SK-N-SH (cell line): ENCODE results near the gene SHROOM4. TPM values are rescaled to one million over a fixed set of nuclear protein-coding genes. Genes with fewer than 3 reads are reported as not detected.

ENCODE experiments used
- CTCF ChIA-PET: fragments of 300-600, 350-600 bp; formaldehyde crosslinking; extraction: SDS; loops from one replicate; lab custom pipeline; 2021; lab: Yijun Ruan, JAX
- POLR2A ChIA-PET: fragments of 350-600 bp; sonication (Branson Sonifier 250); formaldehyde crosslinking; extraction: SDS; loops from one replicate; lab custom pipeline; 2020; ENCODE audit warnings: antibody characterized with exemption, inconsistent platforms; lab: Yijun Ruan, JAX
- DNase-seq: peaks from one replicate; pipeline ENCODE4 v3.0.0; 2012
- H2AFZ ChIP-seq: fragments of 200-600 bp; sonication (generic); 2 replicates; pipeline ENCODE4 v1.8.1; 2016; ENCODE audit warnings: antibody characterized with exemption, mild to moderate bottlenecking, low read depth
- H3F3A ChIP-seq: fragments of 200-600 bp; sonication (generic); replicated peaks from 2 replicates; pipeline ENCODE3; 2016; ENCODE audit warnings: antibody characterized with exemption, mild to moderate bottlenecking; ENCODE audit not compliant: insufficient read depth
- H3K27ac ChIP-seq, 2 experiments: fragments of 200-500 bp in 1 of 2; fragments of 200-600 bp in 1 of 2; sonication (Bioruptor generic) in 1 of 2; sonication (generic), shearing (Covaris generic) in 1 of 2; 2 replicates each; pipeline versions ENCODE4 v1.5.1 to v1.6.1; 2014 to 2016; ENCODE audit warnings: low read depth in 2 of 2, inconsistent platforms in 1 of 2, low read length in 1 of 2, mild to moderate bottlenecking in 1 of 2, mixed read lengths in 1 of 2
- H3K27me3 ChIP-seq: fragments of 200-600 bp; sonication (generic), shearing (Covaris generic); 2 replicates; pipeline ENCODE4 v1.6.1; 2016; ENCODE audit warnings: mixed run types; ENCODE audit not compliant: insufficient read depth
- H3K36me3 ChIP-seq, 2 experiments: fragments of 200-500 bp in 1 of 2; fragments of 200-600 bp in 1 of 2; sonication (Bioruptor generic) in 1 of 2; sonication (generic) in 1 of 2; replicated peaks in 1 of 2; 2 replicates each; pipeline versions ENCODE3 to v1.5.1; 2014 to 2016; ENCODE audit warnings: low read length in 1 of 2, mild to moderate bottlenecking in 1 of 2; ENCODE audit not compliant: insufficient read depth in 2 of 2, control insufficient read depth in 1 of 2
- H3K4me1 ChIP-seq, 2 experiments: fragments of 200-500 bp in 1 of 2; fragments of 200-600 bp in 1 of 2; sonication (Bioruptor generic) in 1 of 2; sonication (generic), shearing (Covaris generic) in 1 of 2; 2 replicates each; pipeline versions ENCODE4 v1.5.1 to v1.6.1; 2014 to 2016; ENCODE audit warnings: low read depth in 1 of 2, low read length in 1 of 2, mixed run types in 1 of 2; ENCODE audit not compliant: insufficient read depth in 2 of 2, control insufficient read depth in 1 of 2
- H3K4me2 ChIP-seq: fragments of 200-600 bp; sonication (generic), shearing (Covaris generic); 2 replicates; pipeline ENCODE4 v1.6.1; 2017; ENCODE audit warnings: mixed run types
- H3K4me3 ChIP-seq, 2 experiments: fragments of 200-500 bp in 1 of 2; fragments of 200-600 bp in 1 of 2; sonication (Bioruptor generic) in 1 of 2; sonication (generic), shearing (Covaris generic) in 1 of 2; 2 replicates each; pipeline versions ENCODE4 v1.5.1 to v1.8.1; 2014 to 2016; ENCODE audit warnings: low read depth in 2 of 2, inconsistent platforms in 1 of 2, low read length in 1 of 2, mild to moderate bottlenecking in 1 of 2, mixed read lengths in 1 of 2, moderate library complexity in 1 of 2
- H3K79me2 ChIP-seq: fragments of 200-600 bp; sonication (generic); 2 replicates; pipeline ENCODE4 v1.8.1; 2017; ENCODE audit warnings: mild to moderate bottlenecking; ENCODE audit not compliant: insufficient read depth
- H3K9ac ChIP-seq: fragments of 200-600 bp; sonication (generic); 2 replicates; pipeline ENCODE4 v1.6.1; 2017; ENCODE audit warnings: mixed run types
- H3K9me2 ChIP-seq: fragments of 200-600 bp; sonication (generic); 2 replicates; pipeline ENCODE4 v1.6.1; 2017; ENCODE audit warnings: mixed run types
- H3K9me3 ChIP-seq: fragments of 200-600 bp; sonication (generic); 2 replicates; pipeline ENCODE4 v1.6.1; 2017; ENCODE audit warnings: mixed run types, mild to moderate bottlenecking, moderate library complexity
- H4K20me1 ChIP-seq: fragments of 200-600 bp; sonication (generic); 2 replicates; pipeline ENCODE4 v1.6.1; 2017; ENCODE audit warnings: mild to moderate bottlenecking, mixed run types; ENCODE audit not compliant: insufficient read depth
- CHD2 ChIP-seq: fragments of 150-350 bp; IDR thresholded peaks from 2 replicates; pipeline ENCODE4 v1.6.1; 2018; ENCODE audit warnings: low read length; ENCODE audit not compliant: partially characterized antibody
- CTCF ChIP-seq: fragments of 200-600 bp; sonication (generic); IDR thresholded peaks from 2 replicates; pipeline ENCODE4 v1.6.1; 2017; ENCODE audit warnings: antibody characterized with exemption, mild to moderate bottlenecking, moderate library complexity
- EZH2phosphoT487 ChIP-seq: fragments of 200-600 bp; sonication (generic); IDR thresholded peaks from 2 replicates; pipeline ENCODE4 v1.6.1; 2017; ENCODE audit warnings: low read depth, mixed run types, mild to moderate bottlenecking, antibody characterized with exemption, moderate library complexity, borderline replicate concordance
- FOSL2 ChIP-seq: IDR thresholded peaks from 2 replicates; pipeline ENCODE4 v1.4.0; 2012; ENCODE audit warnings: low read depth, mild to moderate bottlenecking, moderate library complexity, borderline replicate concordance
- JUND ChIP-seq: IDR thresholded peaks from 2 replicates; pipeline ENCODE4 v1.4.0; 2012
- MXI1 ChIP-seq: IDR thresholded peaks from 2 replicates; pipeline ENCODE4 v1.6.1; 2012; ENCODE audit warnings: mild to moderate bottlenecking, low read depth, low read length, improper control_type of control experiment
- PBX3 ChIP-seq: IDR thresholded peaks from 2 replicates; pipeline ENCODE4; 2012
- RAD21 ChIP-seq: IDR thresholded peaks from 2 replicates; pipeline ENCODE4 v1.6.1; 2012; ENCODE audit warnings: mild to moderate bottlenecking, low read length
- RCOR1 ChIP-seq: fragments of 150-350 bp; IDR thresholded peaks from 2 replicates; pipeline ENCODE4 v1.6.1; 2017; ENCODE audit warnings: antibody characterized with exemption, low read length
- REST ChIP-seq: IDR thresholded peaks from 2 replicates; pipeline ENCODE4 v1.6.1; 2012; ENCODE audit warnings: mild to moderate bottlenecking, low read depth, low read length, moderate library complexity
- RFX5 ChIP-seq: IDR thresholded peaks from 2 replicates; pipeline ENCODE4 v1.6.1; 2012; ENCODE audit warnings: mild to moderate bottlenecking, improper control_type of control experiment, low read length
- RXRA ChIP-seq: IDR thresholded peaks from 2 replicates; pipeline ENCODE4 v1.4.0; 2012; ENCODE audit warnings: low read depth, mild to moderate bottlenecking, borderline replicate concordance
- SMC3 ChIP-seq: IDR thresholded peaks from 2 replicates; pipeline ENCODE4 v1.6.1; 2012; ENCODE audit warnings: low read depth, low read length, improper control_type of control experiment
- TAF1 ChIP-seq: IDR thresholded peaks from 2 replicates; pipeline ENCODE4 v1.6.1; 2012; ENCODE audit warnings: low read depth, mild to moderate bottlenecking, low read length, moderate library complexity, borderline replicate concordance
- TCF12 ChIP-seq: IDR thresholded peaks from 2 replicates; pipeline ENCODE4 v1.4.0; 2012
- TEAD4 ChIP-seq: IDR thresholded peaks from 2 replicates; pipeline ENCODE4 v1.4.0; 2012; ENCODE audit warnings: mild to moderate bottlenecking, borderline replicate concordance; ENCODE audit not compliant: insufficient read depth
- USF2 ChIP-seq: fragments of 150-350 bp; IDR thresholded peaks from 2 replicates; pipeline ENCODE4 v1.6.1; 2017; ENCODE audit warnings: antibody characterized with exemption, low read length, low read depth, borderline replicate concordance
- ZBTB33 ChIP-seq: IDR thresholded peaks from 2 replicates; pipeline ENCODE4 v1.4.0; 2012; ENCODE audit warnings: low read depth, borderline replicate concordance
- WGBS: methylation state at CpG from one replicate; pipeline ENCODE4 v1.1.6; 2017; ENCODE audit warnings: low lambda C conversion rate; 5-methylcytosine and 5-hydroxymethylcytosine counted together
- polyA plus RNA-seq, 3 experiments: library from polyadenylated mRNA; depleted of rRNA; stranded (reverse); fragments of >200 nt; gene quantifications; 2 replicates each; pipeline ENCODE4 v1.2.3, GENCODE V29; 2012

Gene SHROOM4
- polyA plus RNA-seq, 1 of the 3 experiments (the other 2 are of a cell fraction), result 0.31 TPM

GRCh38 chrX:50725310-50725709, 88.7 kb downstream of the SHROOM4 start:
- Histone ChIP-seq H3K9me2 (no peaks in the 10 kb centered on the region), H3K27me3 (no peaks in the 10 kb centered on the region), H3K9me3 (no peaks in the 10 kb centered on the region)
- TF ChIP-seq RCOR1 (no peak), RAD21 (no peak), TEAD4 (no peak), ZBTB33 (no peak), EZH2phosphoT487 (no peak), FOSL2 (no peak), CTCF (no peak), PBX3 (no peak), RFX5 (no peak), REST (no peak), TAF1 (no peak), MXI1 (no peak), TCF12 (no peak), USF2 (no peak), CHD2 (no peak), JUND (no peak), RXRA (no peak), SMC3 (no peak)
- TF ChIP-seq, all 33 proteins: peak for 0
- no peak for DNase-seq
- no peak overlapping the region for H3K4me3 ChIP-seq
- H3K4me2 ChIP-seq, result no peak overlapping the region
- no peaks in the 10 kb centered on the region for H3K4me1 ChIP-seq
- H3K36me3 ChIP-seq, result no peaks in the 10 kb centered on the region
- no peaks in the 10 kb centered on the region for H3F3A ChIP-seq
- 35% methylated on average over 5 of the region's 5 CpGs for WGBS
- H4K20me1 ChIP-seq, result no peaks in the 10 kb centered on the region
- ChIA-PET CTCF (interaction anchor here (1.3 kb wide), 1 partner anchor 22 kb away, joined by 4 read pairs; no protein-coding TSS in a partner anchor), POLR2A (no interaction called here)
- no peaks in the 10 kb centered on the region for H3K79me2 ChIP-seq
- H3K27ac ChIP-seq, result no peak overlapping the region
- no peak overlapping the region for H3K9ac ChIP-seq
- no peak overlapping the region for H2AFZ ChIP-seq
